GM08714 (cell line): ENCODE measurements around the gene TMEM107.
"Not testable (repeated sequence)": the region's sequence is repeated elsewhere in the genome, so short reads cannot be mapped to it uniquely, and the experiment has no call there.

Experiments used
- H3K4me3 ChIP-seq: fragments of 200-500 bp; sonication (Bioruptor generic); 2 replicates; pipeline ENCODE4 v1.5.1; 2014; ENCODE audit warnings: mild to moderate bottlenecking, low read length, inconsistent platforms
- ZNF274 ChIP-seq: IDR thresholded peaks from 2 replicates; pipeline ENCODE4 v1.6.1; 2012; ENCODE audit warnings: mild to moderate bottlenecking, low read depth, low read length

Gene TMEM107

GRCh38 chr17:8176197-8176940 is at the start of gene TMEM107:
Gene TMEM107, minus strand, starts transcription at chr17:8176380. Its CDS starts 94 bp downstream, at chr17:8176286.
- TF ChIP-seq ZNF274, result no peak
- H3K4me3 ChIP-seq, result peak within 1 kb of the TSS; percentile 66

- TF ChIP-seq ZNF274, result no peak
- no peak overlapping the region for H3K4me3 ChIP-seq
These were observed 49.0 kb upstream of the TMEM107 start for GRCh38 chr17:8224891-8225812.

DNA sequence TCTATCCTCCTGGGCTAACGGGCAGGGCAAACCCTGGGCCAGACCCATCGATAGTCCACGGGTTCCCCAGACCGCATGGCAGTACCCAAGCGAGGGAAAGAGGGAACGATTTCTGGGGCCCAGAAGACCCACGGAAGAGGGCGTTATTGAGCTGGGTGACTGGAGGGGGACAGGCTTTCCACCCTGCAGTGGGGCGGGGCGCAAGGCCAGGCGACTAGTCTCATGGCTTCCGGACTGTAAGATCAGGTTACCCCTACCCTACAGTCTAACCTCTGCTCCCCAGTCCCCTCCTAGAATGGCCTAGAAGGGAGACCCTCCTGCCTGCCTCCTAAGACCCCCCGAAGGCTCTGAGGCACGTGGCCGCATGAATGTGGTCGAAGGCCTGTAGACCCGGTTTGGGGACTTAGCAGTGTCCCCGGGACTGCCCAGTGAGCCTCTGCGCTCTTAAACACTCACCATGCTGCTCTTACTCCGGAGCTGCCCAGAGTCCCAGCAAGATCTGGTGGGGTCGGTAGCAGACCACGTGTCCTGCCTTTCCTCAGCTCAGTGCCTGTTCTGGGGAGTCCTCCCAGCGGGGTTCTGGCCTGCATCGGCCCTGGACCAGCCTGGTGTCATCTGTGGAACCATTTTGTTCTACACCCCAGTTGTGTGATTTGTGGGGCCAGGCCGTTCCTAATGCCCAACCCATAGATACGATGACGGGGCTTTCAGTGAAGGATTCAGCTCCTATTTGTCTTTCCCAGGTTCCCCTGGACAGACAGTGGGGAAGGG is 47.4 kb upstream of the TMEM107 start:
- H3K4me3 ChIP-seq, result peak overlapping the region; percentile 77
- TF ChIP-seq ZNF274, result no peak

- TF ChIP-seq ZNF274, result no peak
- peak overlapping the region; percentile 77 for H3K4me3 ChIP-seq
These were observed 46.6 kb upstream of the TMEM107 start for GRCh38 chr17:8222630-8223355.

DNA sequence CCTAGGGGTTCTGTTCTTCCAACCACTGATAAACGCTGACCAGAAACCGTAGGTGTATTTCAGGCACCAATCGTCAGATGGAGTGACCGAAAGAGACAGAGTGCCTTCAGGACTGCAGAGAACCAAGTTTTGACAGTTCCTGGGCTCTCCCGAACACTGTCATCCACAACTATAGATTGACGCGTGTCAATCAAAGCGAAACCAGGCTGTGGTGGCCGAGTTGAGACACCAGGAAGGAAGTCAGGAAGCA is 46.1 kb upstream of the TMEM107 start:
- no peak for TF ChIP-seq ZNF274
- H3K4me3 ChIP-seq, result peak overlapping the region; percentile 77

GRCh38 chr17:8221663-8222379 is 45.6 kb upstream of the TMEM107 start:
- H3K4me3 ChIP-seq, result peak overlapping the region; percentile 77
- no peak for TF ChIP-seq ZNF274

GRCh38 chr17:8220783-8221662 is 44.8 kb upstream of the TMEM107 start:
- TF ChIP-seq ZNF274, result no peak
- peak overlapping the region; percentile 77 for H3K4me3 ChIP-seq

- not testable (repeated sequence) for H3K4me3 ChIP-seq
These were observed 37.8 kb upstream of the TMEM107 start for GRCh38 chr17:8214000-8214399.

DNA sequence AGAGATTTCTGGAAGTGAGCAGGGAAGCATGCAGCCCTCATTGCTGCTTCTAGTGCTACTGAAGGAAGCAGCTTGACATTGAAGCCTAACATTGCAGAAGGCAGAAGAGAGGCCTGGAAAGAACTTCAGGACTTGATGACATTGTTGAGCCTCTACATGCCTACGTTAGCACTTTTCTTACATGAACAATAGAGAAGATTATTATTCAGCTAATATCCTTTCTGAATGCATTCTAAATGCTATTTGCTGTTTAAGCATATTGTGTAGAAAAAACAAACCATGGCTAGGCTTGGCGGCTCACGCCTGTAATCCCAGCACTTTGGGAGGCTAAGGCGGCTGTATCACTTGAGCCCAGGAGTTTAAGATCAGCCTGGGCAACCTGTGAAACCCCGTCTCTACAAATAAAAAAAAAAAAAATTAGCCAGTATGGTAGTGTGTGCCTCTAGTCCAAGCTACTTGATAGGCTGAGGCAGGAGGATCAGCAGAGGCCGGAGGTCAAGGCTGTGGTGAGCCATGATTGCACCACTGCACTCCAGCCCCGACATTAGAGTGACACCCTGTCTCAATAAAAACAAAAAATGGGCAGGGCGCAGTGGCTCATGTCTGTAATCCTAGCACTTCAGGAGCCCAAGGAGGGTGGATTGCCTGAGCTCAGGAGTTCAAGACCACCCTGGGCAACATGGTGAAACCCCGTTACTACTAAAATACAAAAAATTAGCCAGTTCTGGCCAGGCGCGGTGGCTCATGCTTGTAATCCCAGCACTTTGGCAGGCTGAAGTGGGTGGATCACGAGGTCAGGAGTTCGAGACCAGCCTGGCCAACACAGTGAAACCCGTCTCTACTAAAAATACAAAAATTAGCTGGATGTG is 36.4 kb upstream of the TMEM107 start:
- TF ChIP-seq ZNF274, result no peak
- no peak overlapping the region for H3K4me3 ChIP-seq

GRCh38 chr17:8210761-8211458 is 34.7 kb upstream of the TMEM107 start:
- H3K4me3 ChIP-seq, result peak overlapping the region; percentile 77; the same call in 1 of the 2 replicates
- TF ChIP-seq ZNF274, result no peak

GRCh38 chr17:8209907-8210760 is 34.0 kb upstream of the TMEM107 start, which contains the start of gene AURKB:
Gene AURKB, minus strand, starts transcription at chr17:8210575. Its CDS starts 351 bp downstream, at chr17:8210224.
- no peak for TF ChIP-seq ZNF274
- H3K4me3 ChIP-seq, result peak within 1 kb of the TSS; percentile 77
